ENCODE results near the gene RAB17. TPM values are rescaled to one million over a fixed set of nuclear protein-coding genes. Genes with fewer than 3 reads are reported as not detected.

The RAB17 gene
- total and polyA plus RNA-seq, 8 donors = 19.2 to 130 (median 30.7) TPM

- TF ChIP-seq CTCF (IDR thresholded peaks at IDR 0.05) = no peak
- intact Hi-C loops (cut with DNase I) = no loop called here
- no peaks in the 10 kb centered on the region for H3K27me3 ChIP-seq
- DNase-seq (no peak), ATAC-seq (peak in 1 of 4 donors; percentile 19), FAIRE-seq (no peak)
- WGBS, 2 donors = 83 to 89% methylated on average over 10 of the region's 10 CpGs
- no peaks in the 10 kb centered on the region for H3K36me3 ChIP-seq
- no peaks in the 10 kb centered on the region for H3K9me3 ChIP-seq
- H3K4me1 ChIP-seq = peaks cover 0 to 7% (median 3%) of the 10 kb centered on the region in 3 donors
- no peak overlapping the region for H3K4me3 ChIP-seq
- H3K27ac ChIP-seq = no peak overlapping the region
These were observed 34.7 kb upstream of the RAB17 start for GRCh38 chr2:237625216-237625705.

- Histone ChIP-seq H3K27me3 (no peaks in the 10 kb centered on the region), H3K4me1 (peaks cover 0 to 7% (median 3%) of the 10 kb centered on the region in 3 donors), H3K36me3 (no peaks in the 10 kb centered on the region), H3K9me3 (no peaks in the 10 kb centered on the region), H3K27ac (no peak overlapping the region), H3K4me3 (no peak overlapping the region)
- no peak for FAIRE-seq
- intact Hi-C loops (cut with DNase I) = no loop called here
- ATAC-seq = no peak
- WGBS, 2 donors = 85 to 86% methylated on average over 6 of the region's 6 CpGs
- no peak for TF ChIP-seq CTCF (IDR thresholded peaks at IDR 0.05)
- DNase-seq = no peak
These were observed 34.0 kb upstream of the RAB17 start for GRCh38 chr2:237624565-237624964.

- DNase-seq = no peak
These were observed 33.2 kb upstream of the RAB17 start for GRCh38 chr2:237623428-237624403.

GRCh38 chr2:237618449-237618848 is 27.9 kb upstream of the RAB17 start:
- TF ChIP-seq CTCF (IDR thresholded peaks at IDR 0.05) = no peak
- Histone ChIP-seq H3K4me1 (no peaks in the 10 kb centered on the region), H3K4me3 (no peak overlapping the region), H3K27ac (no peak overlapping the region), H3K36me3 (no peaks in the 10 kb centered on the region), H3K27me3 (no peaks in the 10 kb centered on the region), H3K9me3 (no peaks in the 10 kb centered on the region)
- intact Hi-C loops (cut with DNase I) = no loop called here
- ATAC-seq (no peak), FAIRE-seq (no peak), DNase-seq (no peak)
- 80 to 85% methylated on average over 2 of the region's 2 CpGs for WGBS, 2 donors

More at GRCh38 chr2:237623428-237624403, 33.2 kb upstream of the RAB17 start:
- H3K4me3 ChIP-seq = no peak overlapping the region
- FAIRE-seq (no peak), ATAC-seq (no peak)
- WGBS, 2 donors = 76 to 81% methylated on average over 13 of the region's 13 CpGs
- intact Hi-C loops (cut with DNase I) = no loop called here
- H3K9me3 ChIP-seq = no peaks in the 10 kb centered on the region
- H3K27me3 ChIP-seq = no peaks in the 10 kb centered on the region
- no peak for TF ChIP-seq CTCF (IDR thresholded peaks at IDR 0.05)
- H3K36me3 ChIP-seq = no peaks in the 10 kb centered on the region
- H3K27ac ChIP-seq = no peak overlapping the region
- peaks cover 0 to 7% (median 2%) of the 10 kb centered on the region in 3 donors for H3K4me1 ChIP-seq

- FAIRE-seq (no peak), DNase-seq (no peak), ATAC-seq (no peak)
- Histone ChIP-seq H3K4me1 (no peaks in the 10 kb centered on the region), H3K4me3 (no peak overlapping the region), H3K36me3 (no peaks in the 10 kb centered on the region), H3K27me3 (no peaks in the 10 kb centered on the region), H3K9me3 (no peaks in the 10 kb centered on the region), H3K27ac (no peak overlapping the region)
- no peak for TF ChIP-seq CTCF (IDR thresholded peaks at IDR 0.05)
- 64 to 78% methylated on average over 4 of the region's 4 CpGs for WGBS, 2 donors
- intact Hi-C loops (cut with DNase I) = no loop called here
These were observed 27.1 kb upstream of the RAB17 start for GRCh38 chr2:237617587-237617982.

All from pancreas (tissue), 10 donors.